Parathyroid adenoma (tissue), 2 donors: ENCODE data around the gene GM2A.
A peak's percentile ranks its signal among the peaks of the same experiment; 100 is the strongest.

Experiments
- H2AFZ ChIP-seq: fragments of 300-600 bp; sonication (generic); one replicate; pipeline ENCODE4 v1.7.0; 2017; ENCODE audit warnings: antibody characterized with exemption, mild to moderate bottlenecking
- H3K27ac ChIP-seq: fragments of 300-600 bp; sonication (generic); one replicate; pipeline ENCODE4 v1.7.0; 2017
- H3K27me3 ChIP-seq: fragments of 300-600 bp; sonication (generic); one replicate; pipeline ENCODE4 v1.7.0; 2017; ENCODE audit warnings: low read length; ENCODE audit not compliant: control insufficient read depth, insufficient read depth
- H3K36me3 ChIP-seq: fragments of 300-600 bp; sonication (generic); one replicate; pipeline ENCODE4 v1.7.0; 2017; ENCODE audit warnings: low read length; ENCODE audit not compliant: control insufficient read depth, insufficient read depth
- H3K4me1 ChIP-seq: fragments of 300-600 bp; sonication (generic); one replicate; pipeline ENCODE4 v1.7.0; 2017; ENCODE audit warnings: control low read depth
- H3K4me2 ChIP-seq: fragments of 300-600 bp; sonication (generic); one replicate; pipeline ENCODE4 v1.7.0; 2017; ENCODE audit warnings: low read length
- H3K4me3 ChIP-seq: fragments of 300-600 bp; sonication (generic); one replicate; pipeline ENCODE4 v1.7.0; 2017; ENCODE audit warnings: low read depth, low read length
- H3K79me2 ChIP-seq: fragments of 300-600 bp; sonication (generic); one replicate; pipeline ENCODE4 v1.7.0; 2017; ENCODE audit warnings: control low read depth
- H3K9ac ChIP-seq: fragments of 300-600 bp; sonication (generic); one replicate; pipeline ENCODE4 v1.7.0; 2017; ENCODE audit warnings: mild to moderate bottlenecking
- H3K9me3 ChIP-seq: fragments of 300-600 bp; sonication (generic); one replicate; pipeline ENCODE4 v1.7.0; 2017; ENCODE audit warnings: low read length; ENCODE audit not compliant: control insufficient read depth
- TF ChIP-seq, protein P1 (sequence below): fragments of 300-600 bp; sonication (generic); IDR thresholded peaks from one replicate; pipeline ENCODE4 v1.7.0; 2017; ENCODE audit warnings: antibody characterized with exemption, mild to moderate bottlenecking
- donor health status: primary hyperparathyroidism.

GM2A gene

DNA sequence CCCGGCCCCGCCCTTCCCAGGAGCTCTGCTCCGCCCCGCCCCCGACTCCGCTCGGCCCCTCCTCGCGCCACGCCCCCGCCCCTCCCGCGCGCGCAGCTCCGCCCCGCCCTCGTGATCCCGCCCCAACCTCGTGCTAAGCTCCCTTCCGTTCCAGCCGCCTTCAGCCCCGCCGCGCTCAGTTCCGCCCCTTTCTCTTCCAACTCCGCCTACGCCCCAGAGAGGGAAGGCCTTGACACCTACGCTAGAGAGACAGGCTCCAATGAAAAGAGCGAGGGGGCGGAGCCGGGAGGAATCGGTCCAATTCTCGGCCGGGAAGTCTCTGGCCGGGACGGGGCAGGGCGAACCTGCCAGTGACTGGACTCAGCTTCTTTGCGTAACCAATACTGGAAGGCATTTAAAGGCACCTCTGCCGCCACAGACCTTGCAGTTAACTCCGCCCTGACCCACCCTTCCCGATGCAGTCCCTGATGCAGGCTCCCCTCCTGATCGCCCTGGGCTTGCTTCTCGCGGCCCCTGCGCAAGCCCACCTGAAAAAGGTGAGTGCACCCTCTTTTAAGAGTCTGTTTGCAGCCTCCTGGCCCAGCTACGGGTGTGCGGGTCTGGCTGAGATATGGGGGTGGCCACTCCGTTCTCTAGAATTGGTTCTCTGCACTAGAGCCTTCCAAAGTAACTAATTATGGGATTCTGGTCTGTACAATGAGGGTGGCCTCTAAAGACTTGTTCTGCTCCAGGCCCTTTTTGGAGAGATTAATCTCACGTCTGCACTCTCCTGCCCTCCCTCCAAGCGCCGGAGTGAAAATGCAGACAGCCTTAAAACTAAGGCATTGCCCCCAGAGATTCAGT, at the start of gene GM2A:
Gene GM2A, plus strand, starts transcription at position 424 of the 843 bp plus-strand sequence. Its CDS starts 32 bp downstream, at position 456.
- peak within 1 kb of the TSS; percentile 94 for H2AFZ ChIP-seq
- H3K4me3 ChIP-seq, result peak within 1 kb of the TSS; percentile 80
- no peaks in the 10 kb centered on the region for H3K36me3 ChIP-seq
- peaks cover 27% of the 10 kb centered on the region for H3K79me2 ChIP-seq
- no peak within 1 kb of the TSS for H3K9ac ChIP-seq
- H3K27ac ChIP-seq, result peak within 1 kb of the TSS; percentile 60
- peaks cover 6% of the 10 kb centered on the region for H3K4me1 ChIP-seq
- H3K4me2 ChIP-seq, result peak within 1 kb of the TSS; percentile 87
- TF ChIP-seq, protein P1, sequence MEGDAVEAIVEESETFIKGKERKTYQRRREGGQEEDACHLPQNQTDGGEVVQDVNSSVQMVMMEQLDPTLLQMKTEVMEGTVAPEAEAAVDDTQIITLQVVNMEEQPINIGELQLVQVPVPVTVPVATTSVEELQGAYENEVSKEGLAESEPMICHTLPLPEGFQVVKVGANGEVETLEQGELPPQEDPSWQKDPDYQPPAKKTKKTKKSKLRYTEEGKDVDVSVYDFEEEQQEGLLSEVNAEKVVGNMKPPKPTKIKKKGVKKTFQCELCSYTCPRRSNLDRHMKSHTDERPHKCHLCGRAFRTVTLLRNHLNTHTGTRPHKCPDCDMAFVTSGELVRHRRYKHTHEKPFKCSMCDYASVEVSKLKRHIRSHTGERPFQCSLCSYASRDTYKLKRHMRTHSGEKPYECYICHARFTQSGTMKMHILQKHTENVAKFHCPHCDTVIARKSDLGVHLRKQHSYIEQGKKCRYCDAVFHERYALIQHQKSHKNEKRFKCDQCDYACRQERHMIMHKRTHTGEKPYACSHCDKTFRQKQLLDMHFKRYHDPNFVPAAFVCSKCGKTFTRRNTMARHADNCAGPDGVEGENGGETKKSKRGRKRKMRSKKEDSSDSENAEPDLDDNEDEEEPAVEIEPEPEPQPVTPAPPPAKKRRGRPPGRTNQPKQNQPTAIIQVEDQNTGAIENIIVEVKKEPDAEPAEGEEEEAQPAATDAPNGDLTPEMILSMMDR, result no peak
- no peaks in the 10 kb centered on the region for H3K9me3 ChIP-seq
- H3K27me3 ChIP-seq, result no peaks in the 10 kb centered on the region

- TF ChIP-seq, protein P1, result no peak
- Histone ChIP-seq H2AFZ (no peak overlapping the region), H3K4me3 (no peak overlapping the region), H3K9me3 (no peaks in the 10 kb centered on the region), H3K4me1 (no peaks in the 10 kb centered on the region), H3K9ac (no peak overlapping the region), H3K27ac (no peak overlapping the region), H3K36me3 (no peaks in the 10 kb centered on the region), H3K79me2 (no peaks in the 10 kb centered on the region), H3K27me3 (no peaks in the 10 kb centered on the region), H3K4me2 (no peak overlapping the region)
These were observed 48.9 kb upstream of the GM2A start for GRCh38 chr5:151204051-151204450.

- Histone ChIP-seq H3K4me1 (no peaks in the 10 kb centered on the region), H2AFZ (no peak overlapping the region), H3K79me2 (no peaks in the 10 kb centered on the region), H3K36me3 (no peaks in the 10 kb centered on the region), H3K27ac (no peak overlapping the region), H3K4me3 (no peak overlapping the region), H3K27me3 (no peaks in the 10 kb centered on the region), H3K9ac (no peak overlapping the region), H3K4me2 (no peak overlapping the region), H3K9me3 (no peaks in the 10 kb centered on the region)
- TF ChIP-seq, protein P1, result no peak
These were observed 47.6 kb upstream of the GM2A start for GRCh38 chr5:151205411-151205810.

- Histone ChIP-seq H3K9ac (no peak overlapping the region), H3K79me2 (no peaks in the 10 kb centered on the region), H3K27me3 (no peaks in the 10 kb centered on the region), H3K4me3 (no peak overlapping the region), H3K27ac (peak overlapping the region; percentile 33), H3K4me2 (no peak overlapping the region), H3K36me3 (no peaks in the 10 kb centered on the region), H3K9me3 (no peaks in the 10 kb centered on the region), H3K4me1 (no peaks in the 10 kb centered on the region), H2AFZ (no peak overlapping the region)
- TF ChIP-seq, protein P1, result no peak
These were observed 44.5 kb upstream of the GM2A start for GRCh38 chr5:151208481-151208914.
